Stimulated activated CD8-positive, alpha-beta memory T cell treated with anti-CD3 and anti-CD28 coated beads, Interleukin-12 subunit alpha, Interleukin-12 subunit beta, amount 100 ng/mL, for 1 hour (primary cell): Measurements from ENCODE around the gene METTL1.
"Not testable (repeated sequence)": the region's sequence is repeated elsewhere in the genome, so short reads cannot be mapped to it uniquely, and the experiment has no call there.

ENCODE experiments used
- DNase-seq: peaks from one replicate; pipeline ENCODE4 v3.0.0-alpha.2; 2020; ENCODE audit warnings: low read depth

The METTL1 gene

DNA sequence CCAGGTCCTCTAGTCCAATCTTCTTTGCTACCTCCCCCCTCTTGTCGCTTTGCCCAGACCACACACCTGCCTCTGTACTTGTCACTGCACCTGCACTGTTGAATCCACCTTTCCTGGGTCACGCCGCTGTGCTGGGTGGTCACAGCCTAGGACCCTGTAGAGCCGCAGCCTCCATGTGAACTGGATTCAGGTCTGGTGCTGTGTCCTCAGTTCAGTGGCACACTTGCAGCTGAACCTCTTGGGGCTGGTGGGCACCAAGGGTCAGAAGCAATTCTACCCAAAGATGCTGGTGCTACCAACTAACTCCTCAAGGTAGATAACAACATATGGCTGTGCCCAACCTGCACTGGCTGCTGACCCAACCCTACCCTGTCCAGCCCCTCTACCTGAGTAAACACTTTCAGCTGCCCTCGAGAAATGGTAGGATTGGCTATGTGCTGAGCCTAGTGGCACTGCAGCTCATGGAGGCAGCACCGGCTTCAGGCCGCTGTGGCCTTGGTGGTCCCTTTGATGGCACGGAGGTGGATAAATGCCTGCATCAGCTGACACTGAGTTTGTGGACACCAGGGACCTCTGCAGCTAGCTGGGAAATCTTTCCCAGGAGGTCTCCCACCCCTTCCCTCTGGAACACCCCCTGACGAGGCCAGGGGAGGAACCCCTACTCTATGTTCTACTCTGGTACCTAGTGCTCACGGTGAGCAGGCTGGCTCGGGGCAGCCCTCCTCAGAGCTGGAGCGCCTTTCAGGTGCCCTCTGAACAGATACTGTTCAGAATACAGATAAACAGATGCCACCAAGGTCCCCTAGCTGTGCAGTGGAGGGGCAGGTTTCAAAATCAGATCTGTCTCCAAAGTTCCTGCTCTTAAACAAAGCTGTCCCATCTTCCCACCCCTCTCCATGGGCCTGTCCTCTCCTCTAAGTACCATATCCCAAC is 47.6 kb downstream of the METTL1 start:
- DNase-seq, result no peak

DNA sequence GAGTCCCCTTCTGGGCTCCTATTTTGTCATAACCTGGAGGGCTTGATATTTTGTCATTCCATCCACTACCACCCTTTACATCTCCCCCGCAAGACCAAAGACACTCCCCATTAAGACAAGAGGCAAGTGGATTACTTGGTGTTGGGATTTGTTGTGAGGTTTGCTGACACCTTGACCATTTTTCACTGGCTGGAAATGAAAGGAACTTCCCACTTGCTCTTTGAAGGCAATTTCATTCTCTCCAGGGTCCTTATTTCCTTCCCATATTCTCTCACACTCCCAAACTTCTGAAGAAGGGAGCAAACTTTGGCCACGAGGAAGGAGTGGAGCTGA is 48.3 kb downstream of the METTL1 start:
- no peak for DNase-seq

- DNase-seq, result no peak
Observed at GRCh38 chr12:57722716-57723629, 48.9 kb downstream of the METTL1 start.

DNA sequence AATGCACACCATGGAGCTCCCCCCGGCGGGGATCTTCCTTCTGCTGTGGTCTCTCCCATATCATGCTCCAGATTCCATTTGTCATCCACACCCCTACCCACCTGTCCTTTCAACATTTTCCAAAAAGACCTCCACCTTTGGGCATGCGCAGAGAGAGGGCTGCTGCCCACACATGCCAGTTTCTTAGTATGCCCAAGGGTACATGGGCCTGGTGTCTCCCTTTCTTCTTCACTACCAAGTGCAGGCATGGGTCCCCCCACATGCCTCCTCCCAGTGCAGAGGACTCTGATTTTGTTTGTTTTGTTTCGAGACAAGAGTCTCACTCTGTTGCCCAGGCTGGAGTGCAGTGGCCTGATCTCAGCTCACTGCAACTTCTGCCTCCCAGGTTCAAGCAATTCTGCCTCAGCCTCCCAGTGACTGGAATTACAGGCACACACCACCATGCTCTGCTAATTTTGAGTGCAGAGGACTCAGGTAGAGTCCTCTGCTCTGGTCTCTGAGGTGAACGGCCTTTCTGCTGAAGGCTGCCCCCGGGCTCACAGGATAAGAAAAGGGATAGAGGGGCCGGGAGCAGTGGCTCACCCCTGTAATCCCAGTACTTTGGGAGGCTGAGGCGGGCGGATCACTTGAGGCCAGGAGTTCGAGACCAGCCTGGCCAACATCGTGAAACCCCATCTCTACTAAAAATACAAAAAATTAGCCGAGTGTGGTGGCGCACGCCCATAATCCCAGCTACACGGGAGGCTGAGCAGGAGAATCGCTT is 49.9 kb downstream of the METTL1 start:
- DNase-seq, result not testable (repeated sequence)

- DNase-seq, result no peak
Observed at GRCh38 chr12:57720606-57721595, 51.0 kb downstream of the METTL1 start.

- DNase-seq, result no peak
Observed at GRCh38 chr12:57719777-57720605, 51.9 kb downstream of the METTL1 start.

DNA sequence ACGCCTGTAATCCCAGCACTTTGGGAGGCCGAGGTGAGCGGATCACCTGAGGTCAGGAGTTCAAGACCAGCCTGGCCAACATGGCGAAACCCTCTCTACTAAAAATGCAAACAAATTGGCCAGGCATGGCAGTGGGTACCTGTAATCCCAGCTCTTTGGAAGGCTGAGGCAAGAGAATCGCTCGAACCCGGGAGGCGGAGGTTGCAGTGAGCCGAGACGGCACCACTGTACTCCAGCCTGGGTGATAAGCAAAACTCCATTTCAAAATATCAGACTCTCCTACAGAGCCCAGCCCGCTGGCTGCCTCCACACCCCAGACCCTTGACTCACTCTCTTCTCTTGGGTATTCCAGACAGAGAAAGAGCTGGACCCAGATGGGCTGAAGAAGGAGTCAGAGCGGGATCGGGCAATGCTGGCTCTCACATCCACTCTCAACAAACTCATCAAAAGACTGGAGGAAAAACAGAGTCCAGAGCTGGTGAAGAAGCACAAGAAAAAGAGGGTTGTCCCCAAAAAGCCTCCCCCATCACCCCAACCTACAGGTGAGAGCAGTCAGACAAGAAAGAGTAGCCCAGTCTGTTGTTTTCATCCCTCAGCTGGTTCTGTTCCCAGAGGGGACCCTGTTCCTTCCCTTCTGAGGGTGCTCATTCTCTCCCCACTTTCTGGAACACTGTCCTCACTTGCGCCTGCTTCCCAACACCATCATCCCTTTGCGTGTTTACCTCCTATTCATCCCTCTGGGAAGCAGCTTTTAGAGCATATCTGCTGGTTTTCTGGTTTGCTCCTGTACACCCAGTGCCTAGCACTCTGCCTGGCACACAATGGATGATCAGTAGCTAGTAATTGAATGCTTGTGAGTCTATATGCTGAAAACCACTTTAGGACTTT is 53.0 kb downstream of the METTL1 start:
- no peak for DNase-seq
